GF-D8 (cell line): Measurements from ENCODE around the gene NFIA.

Source experiments
- DNase-seq: peaks from one replicate; lab custom pipeline; 2025; lab: John Stamatoyannopoulos, UW

NFIA gene

DNA sequence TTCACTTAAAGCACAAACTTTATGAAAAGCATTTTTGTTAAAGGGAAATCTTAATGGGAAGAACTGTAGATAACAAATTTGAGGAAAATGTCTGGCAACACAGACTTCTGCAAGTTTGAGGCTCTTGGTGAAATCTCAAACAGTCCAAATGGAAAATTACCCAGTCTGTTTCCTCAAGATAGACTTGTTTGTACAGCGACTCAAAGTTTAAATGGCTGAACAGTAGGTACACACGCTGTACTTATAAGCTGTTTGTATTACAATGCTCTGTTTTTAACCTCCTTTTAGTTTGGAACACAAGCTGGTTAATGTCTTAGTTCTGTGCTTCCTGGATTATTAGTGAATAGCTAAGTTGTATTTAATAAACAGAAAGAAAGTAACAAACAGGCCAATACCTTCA, 217.1 kb downstream of the NFIA start:
- no peak for DNase-seq

GRCh38 chr1:61300899-61301298, 218.5 kb downstream of the NFIA start:
- DNase-seq = no peak

DNA sequence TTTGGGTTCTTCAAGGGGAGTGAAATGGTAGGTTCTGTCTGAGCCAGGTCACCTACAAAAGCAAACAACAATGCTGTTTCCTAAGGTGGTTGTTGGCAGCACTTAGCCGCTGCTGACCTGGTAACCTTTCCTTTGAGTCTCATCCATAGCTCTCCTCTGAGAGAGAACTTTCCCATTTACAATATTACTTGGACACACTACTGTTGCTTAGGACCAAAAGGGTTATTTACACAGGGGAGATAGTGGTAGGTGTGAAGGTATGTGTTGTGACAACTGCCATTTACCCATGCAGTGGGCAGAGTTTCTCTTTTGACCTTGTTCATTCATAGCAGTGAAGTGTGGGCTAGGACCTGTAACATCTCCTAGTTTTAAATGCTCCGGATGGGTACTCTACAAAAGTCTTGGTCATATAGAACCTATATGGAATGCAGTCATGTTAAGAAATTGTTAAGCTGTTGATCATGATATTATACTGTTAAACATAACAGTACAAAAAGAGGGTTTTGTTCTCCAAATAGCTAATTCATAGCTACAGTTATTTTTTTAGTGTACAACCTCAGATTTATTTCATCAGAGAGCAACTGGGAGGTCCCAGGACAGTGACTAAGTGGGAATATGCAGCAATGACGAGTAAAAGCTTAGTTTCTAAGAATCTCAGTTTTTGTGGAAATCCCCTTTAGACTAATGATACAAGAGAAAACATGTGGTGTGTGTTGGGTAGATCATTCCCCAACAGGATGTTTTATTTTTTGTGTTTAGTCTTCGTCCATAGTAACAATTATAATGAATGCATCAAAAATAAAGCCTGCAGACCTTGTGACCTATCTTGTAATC, 219.7 kb downstream of the NFIA start:
- no peak for DNase-seq

DNA sequence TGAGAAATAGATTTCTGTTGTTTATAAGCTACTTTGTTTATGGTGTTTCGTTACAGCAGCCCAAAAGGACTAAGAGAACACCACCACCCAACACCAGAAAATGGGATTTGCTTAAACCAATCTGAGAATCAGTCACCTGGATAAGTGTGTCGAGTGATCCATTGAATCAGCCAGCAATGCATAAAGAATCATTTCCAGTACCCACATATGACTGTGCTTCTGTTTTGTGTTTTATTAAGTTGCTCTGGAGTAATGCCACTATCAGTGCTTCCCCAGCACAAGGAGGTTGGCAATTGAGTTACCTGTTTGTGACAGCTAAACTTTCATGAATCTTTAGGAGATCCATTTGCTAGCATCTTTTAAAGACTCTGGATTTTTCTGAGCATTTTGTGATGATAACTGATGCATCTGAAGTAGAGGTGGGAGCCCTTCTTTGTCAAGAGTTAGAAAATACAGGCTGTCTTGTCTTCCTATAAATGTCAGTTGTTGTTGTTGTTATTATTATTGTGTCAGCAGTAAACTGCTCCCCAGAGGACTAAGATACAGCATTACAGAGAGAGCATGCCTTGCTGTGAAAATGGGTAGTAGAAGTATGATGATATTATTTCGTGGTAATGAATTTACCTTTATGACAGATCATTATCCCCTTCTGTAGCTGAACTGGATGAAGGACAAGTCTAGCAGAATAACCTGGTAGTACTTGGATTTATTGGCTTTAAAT, 225.2 kb downstream of the NFIA start:
- DNase-seq = no peak

DNA sequence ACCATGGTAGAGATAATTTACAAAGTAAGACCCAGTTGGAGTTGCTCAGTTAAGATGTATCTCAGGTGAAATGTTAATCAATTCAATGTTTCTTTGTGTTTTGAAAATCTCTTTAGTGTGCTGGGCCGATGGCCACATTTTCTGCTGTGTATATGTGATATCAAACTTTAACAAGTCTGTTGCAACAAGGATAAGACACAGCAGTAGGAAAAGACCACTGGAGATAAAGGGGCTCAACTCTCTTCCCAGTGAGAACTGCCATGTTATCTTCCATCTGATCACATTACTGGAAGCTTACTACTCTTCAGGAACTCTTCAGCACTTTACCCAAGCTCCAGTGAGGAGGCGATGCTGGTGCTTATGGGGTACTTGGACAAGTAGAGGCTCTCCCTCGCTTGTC, 227.7 kb downstream of the NFIA start:
- DNase-seq = no peak

DNA sequence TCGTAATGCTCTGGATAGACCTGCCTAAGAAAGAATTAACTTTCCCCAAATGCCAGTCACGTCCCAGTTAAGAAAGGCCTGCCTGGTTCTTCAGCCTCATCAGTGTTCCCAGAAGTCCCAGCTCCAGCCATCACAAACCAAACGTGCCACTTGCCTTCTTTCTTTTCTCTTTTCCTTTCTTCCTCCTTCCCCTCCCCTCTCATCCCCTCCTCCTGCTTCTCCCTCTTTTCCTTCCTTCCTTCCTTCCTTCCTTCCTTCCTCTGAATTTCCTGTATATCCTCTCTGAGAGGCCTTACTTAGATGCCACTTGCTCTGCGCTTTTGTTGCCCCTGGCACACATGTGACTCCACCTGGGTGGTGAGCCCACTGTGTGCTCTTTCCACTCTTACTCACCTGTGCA, 228.2 kb downstream of the NFIA start:
- DNase-seq = no peak

DNA sequence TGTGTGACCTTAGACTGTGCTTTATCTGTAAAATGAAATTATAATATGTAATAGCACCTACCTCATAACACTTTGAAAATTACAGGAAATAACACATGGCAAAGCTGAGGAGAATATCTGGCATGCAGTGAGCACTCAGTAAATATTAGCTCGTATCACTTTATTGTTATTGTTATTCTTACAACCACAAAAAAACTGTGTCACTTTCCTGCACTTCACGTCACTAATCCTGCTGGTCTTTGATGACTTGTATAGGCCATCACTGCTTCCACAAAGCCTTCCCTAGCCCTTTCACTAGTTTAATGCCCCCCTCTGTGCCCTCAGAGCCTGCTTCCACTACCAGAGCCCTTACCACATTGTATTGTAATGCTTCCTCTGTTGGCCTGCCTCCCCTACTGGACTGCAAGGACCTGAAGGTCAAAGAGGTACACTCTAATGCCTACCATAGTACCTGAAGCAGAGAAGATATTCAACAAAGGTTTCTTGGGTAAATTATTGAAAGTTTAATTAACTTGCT, 231.6 kb downstream of the NFIA start:
- DNase-seq = no peak

DNA sequence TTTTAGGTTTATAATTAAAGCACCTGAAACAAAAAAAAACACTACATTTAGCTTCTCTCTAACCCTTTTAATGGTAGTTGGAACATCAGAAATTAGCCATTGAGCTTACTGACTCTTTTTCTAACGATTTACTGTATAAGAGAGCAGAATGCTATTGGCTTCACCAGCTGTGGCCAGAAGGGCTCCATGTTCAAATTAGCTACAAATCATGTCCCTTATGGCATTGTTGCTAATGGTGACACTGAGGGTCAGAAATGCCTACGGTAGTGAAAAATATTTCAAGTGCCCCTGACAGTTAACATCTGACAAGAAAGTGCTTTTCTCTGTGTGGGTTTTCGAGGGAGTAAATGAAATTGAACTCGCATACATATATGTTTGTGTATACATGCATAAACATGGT, 232.7 kb downstream of the NFIA start:
- DNase-seq = no peak

GRCh38 chr1:61316493-61316892, 234.1 kb downstream of the NFIA start:
- no peak for DNase-seq

GRCh38 chr1:61318319-61319125, 236.2 kb downstream of the NFIA start:
- no peak for DNase-seq

- no peak for DNase-seq
Observed at GRCh38 chr1:61320575-61320974, 238.2 kb downstream of the NFIA start.

DNA sequence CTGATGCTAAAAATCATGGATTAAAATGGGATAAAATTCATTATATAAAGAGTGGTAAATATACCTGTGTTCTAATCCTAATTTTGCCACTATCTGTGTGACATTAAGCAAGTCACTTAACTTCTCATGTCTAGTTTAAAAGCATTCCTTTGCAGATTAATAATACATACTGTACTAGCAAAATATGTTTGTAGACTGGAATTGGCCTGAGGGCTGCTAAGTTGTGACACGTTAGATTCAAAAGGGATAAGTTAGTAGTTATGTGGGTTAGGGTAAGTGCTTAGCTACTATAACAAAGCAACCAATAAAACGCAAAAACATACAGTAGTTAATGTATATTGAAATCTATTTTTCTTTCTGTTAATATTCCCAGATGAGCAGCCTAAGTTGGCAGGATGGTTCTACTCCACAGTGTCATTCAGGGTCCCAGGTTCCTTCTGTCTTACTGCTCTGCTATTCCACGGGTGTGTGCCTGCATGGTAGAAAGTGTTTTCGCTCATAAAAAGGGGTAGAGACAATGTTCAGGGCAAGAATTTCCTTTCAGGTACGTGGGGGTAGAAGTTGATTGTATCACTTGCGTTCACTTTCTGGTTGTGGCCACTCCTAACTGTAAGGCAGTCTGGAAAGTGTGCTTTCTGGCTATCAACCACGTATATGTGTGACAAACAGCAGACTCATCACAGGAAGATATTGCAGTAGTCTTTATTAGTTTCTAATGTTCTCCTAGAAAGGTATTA, 239.8 kb downstream of the NFIA start:
- DNase-seq = no peak

- DNase-seq = no peak
Observed at GRCh38 chr1:61322769-61323168, 240.4 kb downstream of the NFIA start.

DNA sequence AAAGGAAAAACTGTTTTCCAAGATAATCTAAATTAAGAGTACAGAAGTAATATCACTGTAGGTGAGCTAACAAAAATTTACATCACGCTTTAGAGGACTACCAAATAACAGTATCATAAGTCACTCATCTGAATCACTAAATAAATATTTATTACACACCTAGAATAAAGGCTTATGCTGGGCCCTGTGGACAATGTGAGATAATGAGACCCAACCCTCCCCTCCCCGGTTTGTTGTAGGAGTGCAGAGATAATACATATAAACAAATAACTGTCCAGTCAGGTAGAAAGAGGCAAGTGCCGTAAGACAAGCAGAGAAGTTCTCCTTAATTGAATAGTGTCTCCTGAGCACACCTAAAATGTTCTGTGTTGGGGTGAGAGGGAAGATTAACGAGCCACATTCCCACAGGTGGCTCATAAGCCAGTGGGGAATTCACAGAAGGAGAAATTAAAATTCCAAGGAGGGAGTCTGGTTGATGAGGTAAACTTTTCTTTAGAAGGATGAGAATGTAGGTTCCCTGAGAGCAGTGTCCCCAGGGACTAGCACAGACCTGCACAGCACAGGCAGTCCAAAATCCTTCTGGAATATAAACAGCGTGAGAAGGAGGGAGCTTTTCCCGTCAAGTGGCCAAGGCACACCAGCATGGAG, 241.4 kb downstream of the NFIA start:
- no peak for DNase-seq

GRCh38 chr1:61326713-61327112, 244.4 kb downstream of the NFIA start:
- DNase-seq = no peak

DNA sequence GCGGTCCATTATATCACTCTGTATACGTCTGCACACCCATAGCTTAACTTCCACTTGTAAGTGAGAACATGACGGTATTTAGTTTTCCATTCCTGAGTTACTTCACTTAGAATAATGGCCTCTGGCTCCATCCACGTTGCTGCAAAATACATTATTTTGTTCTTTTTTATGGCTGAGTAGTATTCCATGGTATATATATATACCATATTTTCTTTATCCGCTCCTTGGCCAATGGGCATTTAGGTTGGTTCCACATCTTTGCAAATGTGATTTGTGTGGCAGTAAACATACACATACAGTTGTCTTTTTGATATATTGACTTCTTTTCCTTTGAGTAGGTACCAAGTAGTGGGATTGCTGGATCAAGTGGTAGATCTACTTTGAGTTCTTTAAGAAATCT, 245.1 kb downstream of the NFIA start:
- no peak for DNase-seq

- no peak for DNase-seq
Observed at GRCh38 chr1:61329556-61329955, 247.2 kb downstream of the NFIA start.

DNA sequence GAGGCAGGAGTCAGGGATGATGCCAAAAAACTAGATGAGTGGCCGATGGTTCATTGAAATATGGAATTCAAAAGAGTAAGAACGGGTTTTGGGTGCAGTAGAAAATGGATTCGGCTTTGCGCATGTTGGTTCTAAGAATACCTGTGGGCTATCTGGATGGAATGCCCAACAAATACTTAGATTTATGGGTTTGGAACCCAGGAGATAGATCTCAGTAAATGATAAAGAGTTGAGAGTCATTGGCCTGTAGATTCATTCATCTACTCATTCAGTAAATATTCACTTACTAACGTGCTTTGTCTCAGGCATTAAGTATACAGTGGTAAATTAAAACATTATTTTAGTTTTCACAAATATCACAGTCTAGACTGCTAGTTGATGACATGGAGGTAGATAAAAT, 247.7 kb downstream of the NFIA start:
- no peak for DNase-seq

DNA sequence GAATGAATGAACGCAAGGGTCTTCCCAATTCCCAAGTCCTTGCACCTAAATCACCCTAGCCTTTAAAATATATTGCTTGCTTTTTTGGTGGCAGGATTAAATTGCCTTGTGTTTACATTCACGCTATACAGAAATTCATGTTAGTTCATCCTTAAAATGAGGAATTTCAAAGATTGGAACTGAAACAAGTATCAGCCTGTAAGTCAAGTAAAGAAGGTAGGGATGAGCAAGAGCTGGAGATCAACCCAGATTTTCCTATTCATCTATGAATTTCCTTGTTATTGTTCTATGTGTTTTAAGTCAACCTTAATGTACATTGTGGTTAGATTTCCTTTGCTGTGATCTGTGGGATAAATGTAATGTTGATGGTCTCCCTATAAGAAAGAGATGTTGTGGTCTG, 248.2 kb downstream of the NFIA start:
- DNase-seq = no peak

DNA sequence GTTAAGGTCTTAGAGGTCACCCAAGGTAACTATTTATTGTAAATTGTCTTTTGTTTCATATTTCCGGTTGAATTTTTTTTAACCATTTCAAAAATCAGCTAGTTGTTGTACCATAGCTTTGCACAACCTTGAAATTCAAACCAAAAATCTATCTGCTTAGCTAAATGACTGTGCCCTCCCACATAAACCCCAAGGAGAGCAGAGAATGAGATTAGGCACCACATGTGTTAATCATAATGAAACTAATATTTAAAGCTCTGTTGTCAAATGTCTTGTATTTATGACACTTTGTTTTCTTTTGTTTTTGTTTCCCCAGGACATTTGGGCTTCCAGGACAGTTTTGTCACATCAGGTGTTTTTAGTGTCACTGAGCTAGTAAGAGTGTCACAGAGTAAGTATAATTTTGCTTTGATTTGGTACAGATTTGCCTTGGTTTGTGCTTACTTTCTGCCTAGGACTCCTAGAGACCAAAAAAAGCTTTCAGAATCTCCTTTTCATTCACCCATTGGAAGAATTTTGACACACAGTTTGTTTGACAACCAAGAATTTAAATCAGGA, 249.9 kb downstream of the NFIA start:
- DNase-seq = no peak

- no peak for DNase-seq
Observed at GRCh38 chr1:61332796-61333195, 250.4 kb downstream of the NFIA start.
